NCI-H187 (cell line): ENCODE data around the gene MGMT.

Experiments used
- DNase-seq, 2 experiments: peaks; one replicate each; lab custom pipeline; 2025; lab: John Stamatoyannopoulos, UW

The MGMT gene

GRCh38 chr10:129589546-129589945, 122.5 kb downstream of the MGMT start:
- DNase-seq = no peak

DNA sequence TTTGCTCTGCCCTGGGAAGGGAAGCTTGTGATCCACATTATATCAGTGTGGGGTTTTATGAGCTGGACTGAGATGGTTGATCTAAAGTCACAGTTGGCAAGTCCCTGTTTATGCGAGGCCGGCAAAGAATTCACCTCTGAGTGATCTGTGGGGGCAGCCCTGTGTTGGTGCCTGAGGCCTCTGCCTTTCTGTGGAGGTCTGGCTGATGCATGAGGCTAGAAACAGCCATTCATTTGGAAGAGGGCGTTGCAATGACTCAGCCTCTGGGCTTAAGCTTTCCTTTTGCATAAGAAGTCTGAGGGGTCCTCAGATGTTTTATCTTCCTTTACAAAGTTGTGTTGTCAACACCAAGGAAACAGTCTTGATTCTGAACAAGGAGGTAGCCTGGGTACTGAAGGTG, 126.9 kb downstream of the MGMT start:
- no peak for DNase-seq

GRCh38 chr10:129594811-129595210, 127.8 kb downstream of the MGMT start:
- DNase-seq = no peak

- no peak for DNase-seq
Measured at GRCh38 chr10:129598413-129598812, 131.4 kb downstream of the MGMT start.

GRCh38 chr10:129599160-129599559, 132.1 kb downstream of the MGMT start:
- no peak for DNase-seq

GRCh38 chr10:129601737-129602136, 134.7 kb downstream of the MGMT start:
- no peak for DNase-seq

DNA sequence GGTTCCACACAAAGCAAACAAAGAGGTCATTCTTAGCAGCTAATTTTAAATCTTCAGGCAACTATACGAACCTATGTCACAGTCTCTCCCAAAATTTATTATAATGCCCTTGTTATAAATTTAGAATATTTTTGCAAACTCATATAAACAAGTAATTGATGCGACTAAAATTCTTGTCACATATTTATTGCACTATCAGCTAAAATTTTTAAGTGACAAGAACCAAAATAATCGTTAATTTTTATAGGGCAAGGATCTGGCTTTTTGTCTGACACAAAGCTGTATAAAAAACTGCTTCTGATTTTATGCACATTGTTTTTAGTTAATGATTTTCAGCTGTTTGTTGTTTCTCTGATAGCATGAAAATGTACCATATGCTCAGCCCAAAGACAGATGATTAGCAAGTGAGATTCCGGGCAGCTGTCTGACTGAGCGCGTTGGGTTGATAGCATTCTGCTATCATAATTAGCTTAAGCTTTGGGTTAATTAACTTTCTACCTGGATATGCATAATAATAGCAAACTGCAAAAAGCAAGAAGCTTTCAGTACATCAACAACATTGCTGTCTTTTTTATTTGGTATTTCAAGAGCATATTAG, 136.0 kb downstream of the MGMT start:
- no peak for DNase-seq

DNA sequence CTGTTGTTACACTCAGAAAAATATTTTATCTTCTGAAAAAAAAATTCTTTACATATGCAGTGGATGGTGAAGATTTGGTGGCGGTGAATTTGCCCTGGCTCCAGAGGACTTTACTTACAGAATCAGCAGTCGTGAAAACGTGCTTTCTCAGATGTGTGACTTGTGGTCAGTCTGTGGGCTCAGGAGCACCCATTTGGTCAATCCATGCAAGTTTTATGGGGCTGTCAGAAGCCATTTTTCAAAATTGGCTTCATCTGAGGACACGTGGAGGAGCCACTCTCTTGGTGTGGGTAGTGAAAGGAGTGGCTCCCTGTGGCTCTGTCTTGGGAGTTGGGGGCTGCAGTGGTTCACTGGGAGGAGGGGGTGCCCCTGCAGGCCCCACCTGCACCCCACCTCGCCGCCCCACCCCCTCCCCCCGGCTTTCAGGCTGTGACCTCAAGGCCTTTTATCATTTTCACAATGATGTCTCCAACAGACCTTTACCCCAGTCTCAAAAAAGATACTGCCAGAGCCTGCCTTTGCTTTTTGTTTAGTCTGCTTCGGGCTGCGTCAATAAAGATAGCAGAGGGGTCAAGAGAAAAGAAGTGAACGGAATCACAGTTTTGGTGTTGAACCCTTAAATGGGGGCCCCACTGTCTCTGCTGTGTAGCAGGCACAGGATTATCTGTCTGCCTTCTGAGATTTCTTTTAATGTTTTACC, 137.4 kb downstream of the MGMT start:
- no peak for DNase-seq

DNA sequence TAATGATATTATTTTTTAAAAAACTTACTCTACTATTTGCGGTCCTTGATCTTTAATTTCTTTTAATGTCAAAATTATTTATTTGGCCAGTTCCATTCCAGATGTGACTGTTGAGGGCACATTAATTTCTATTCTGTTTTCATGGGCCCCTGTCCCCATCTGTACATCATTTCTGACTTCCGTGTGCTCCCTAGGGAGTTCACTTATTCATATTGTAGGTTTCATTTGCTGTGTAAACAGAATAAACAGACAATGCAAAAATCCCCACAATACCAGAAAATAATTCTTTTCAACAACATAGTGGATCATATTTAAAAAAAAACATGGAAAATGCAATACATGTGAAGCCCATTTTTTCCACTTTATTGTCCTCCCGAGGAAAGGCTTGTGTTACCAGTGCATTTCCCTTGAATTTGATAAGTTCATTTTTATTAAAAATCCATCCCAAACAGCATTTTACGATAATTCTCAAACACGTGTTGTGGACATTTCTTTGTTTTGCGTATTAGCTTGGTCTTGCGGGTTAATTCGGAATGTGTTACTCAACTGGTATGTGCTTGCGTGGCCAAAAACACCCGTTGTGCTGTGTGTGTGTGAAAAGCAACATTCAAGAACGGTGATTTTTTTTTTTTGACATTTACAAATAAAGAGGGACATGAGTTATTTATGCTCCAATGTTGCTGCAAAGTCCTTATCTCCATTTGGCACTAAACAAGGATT, 138.4 kb downstream of the MGMT start:
- no peak for DNase-seq

DNA sequence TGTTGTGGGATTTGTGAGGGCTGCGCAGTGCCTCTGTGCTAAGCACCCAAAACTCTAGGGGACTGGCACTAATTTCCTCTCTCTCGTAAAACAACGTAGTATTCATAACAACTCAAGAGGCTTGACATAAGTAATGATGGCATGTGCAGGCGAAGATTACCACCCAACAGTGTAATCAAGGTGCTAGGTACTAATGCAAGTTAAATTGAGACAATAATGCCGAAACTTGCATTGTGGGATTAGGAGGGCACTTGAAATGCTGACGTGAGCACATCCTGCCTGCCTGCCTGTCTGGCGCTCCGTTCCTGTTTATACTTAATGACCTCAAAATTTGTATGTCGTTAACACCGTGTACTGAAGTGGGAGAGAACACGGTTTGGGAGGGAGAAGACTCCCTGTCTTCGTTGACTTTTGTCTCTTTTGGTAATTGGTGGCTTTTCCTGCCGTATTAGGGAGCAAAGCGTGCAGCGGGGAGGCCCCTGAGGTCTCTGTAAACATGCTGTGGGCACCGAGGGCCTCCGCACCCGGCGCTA, 139.0 kb downstream of the MGMT start:
- DNase-seq = no peak

GRCh38 chr10:129607607-129608109, 140.6 kb downstream of the MGMT start:
- DNase-seq = no peak

DNA sequence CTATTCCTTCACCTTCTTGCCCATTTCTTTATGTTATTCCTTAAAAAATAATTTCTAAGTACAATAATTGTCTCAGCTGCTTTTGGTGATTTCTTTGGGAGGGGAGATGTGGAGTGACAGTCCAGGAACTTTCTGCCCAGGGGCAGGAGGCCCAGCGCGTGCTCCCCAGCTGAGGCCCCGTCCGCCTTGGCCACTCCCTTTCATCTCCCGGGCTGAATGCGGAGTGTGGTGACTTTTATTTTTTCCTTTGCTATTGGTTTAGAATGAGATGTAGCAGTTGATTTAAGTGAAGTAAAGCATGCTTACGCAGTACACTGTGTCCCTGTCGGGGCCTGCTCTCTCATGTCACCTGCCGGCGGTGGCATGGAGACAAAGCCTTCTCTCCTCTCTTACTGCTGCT, 141.6 kb downstream of the MGMT start:
- DNase-seq = no peak

- no peak for DNase-seq
Measured at GRCh38 chr10:129609551-129609950, 142.5 kb downstream of the MGMT start.

DNA sequence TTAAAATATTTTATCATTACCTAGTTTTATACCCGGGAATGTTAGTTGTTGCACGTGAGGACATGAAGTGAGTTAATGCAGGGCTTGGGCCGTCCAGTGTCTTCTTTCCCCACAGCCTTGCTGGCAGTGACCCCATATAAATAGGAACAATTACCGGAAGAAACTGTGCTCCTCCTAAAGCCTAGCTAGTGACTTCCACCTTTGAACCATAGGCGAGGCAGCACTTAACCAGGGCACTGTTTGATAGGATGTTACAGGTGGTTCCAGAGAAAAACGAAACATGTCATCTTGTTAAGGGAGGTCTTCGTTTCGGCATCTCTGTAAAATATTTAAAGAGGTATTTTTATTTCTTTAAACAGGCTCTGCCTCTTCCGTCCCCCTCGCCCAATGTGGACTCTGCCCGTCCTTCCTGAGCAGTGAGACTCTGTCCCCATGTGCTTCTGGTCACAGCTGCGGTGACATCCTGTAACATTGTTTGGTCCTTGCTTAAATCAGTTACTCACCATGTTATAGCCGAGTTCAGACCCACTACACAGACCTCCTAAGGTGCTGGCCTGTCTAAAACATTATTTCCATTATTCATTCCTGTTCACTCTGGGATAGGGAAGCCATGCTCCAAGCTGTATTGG, 145.6 kb downstream of the MGMT start:
- no peak for DNase-seq

DNA sequence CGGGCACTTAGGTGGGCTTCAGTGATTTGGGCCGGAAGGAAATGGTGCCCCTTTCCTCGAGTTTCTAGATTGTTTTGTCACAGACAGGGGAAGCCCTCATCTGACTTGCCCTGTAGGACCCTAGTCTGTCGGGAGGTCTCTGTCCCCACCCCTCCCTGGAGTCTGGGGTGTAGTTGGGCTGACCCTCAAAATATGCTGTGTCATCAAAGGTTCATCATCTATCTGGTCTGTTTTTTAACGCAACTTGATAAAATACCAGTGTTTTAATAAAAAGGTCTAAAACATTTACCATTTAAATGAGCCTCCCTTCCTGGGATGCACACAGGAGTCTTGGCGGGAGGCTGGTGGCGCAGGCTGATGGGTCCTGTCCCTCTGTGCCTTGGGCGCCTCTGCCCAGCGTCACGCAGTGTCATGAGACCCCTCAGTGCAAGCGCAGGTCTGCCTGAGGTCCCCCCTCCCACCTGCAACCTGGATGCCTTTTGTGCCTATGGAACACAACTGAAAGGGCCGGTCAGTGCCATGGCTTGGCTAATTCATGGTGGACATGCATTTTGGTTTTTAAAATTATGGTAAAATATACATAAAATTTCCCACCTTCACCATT, 146.4 kb downstream of the MGMT start:
- no peak for DNase-seq

DNA sequence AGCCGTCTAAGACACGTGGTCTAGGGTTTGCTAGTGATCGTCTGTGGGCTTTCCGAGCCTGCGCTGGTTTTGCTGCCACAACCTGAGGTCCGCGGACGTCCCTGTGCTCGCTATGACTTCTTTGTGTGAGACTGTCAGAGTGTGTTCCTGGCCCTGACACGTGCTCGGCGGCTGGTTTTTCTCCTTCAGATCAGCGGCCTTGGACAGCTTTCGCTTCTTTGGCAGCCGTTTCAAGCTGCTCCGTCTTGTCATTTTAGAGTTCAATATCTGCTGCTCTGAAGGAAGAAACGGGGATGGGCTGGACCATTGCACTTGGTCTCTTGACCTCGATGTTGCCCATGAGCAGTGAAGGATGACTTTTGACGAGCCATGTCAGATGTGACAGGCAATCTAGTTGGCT, 147.3 kb downstream of the MGMT start:
- DNase-seq = no peak

GRCh38 chr10:129615381-129615780, 148.3 kb downstream of the MGMT start:
- no peak for DNase-seq

- no peak for DNase-seq
Measured at GRCh38 chr10:129615921-129616525, 149.0 kb downstream of the MGMT start.

DNA sequence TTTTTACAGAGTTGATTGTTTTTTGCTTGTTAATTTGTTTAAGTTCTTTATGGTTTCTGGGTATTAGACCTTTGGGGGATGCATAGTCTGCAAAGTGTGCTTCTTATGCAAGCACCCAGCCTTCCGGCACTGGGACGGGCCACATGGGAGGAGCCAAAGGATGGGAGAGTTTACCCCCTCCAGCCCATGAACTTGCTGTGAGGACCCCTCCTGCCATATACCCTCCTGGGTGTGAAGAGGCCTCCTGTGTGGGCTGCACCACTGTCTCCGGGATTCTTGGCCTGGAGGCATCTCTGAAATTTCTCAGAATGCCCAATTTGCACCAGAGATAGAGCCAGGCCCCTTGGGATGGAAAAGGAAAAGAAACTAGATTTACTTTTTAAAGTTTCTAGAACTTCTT, 150.7 kb downstream of the MGMT start:
- no peak for DNase-seq

- DNase-seq = no peak
Measured at GRCh38 chr10:129621062-129621461, 154.0 kb downstream of the MGMT start.

DNA sequence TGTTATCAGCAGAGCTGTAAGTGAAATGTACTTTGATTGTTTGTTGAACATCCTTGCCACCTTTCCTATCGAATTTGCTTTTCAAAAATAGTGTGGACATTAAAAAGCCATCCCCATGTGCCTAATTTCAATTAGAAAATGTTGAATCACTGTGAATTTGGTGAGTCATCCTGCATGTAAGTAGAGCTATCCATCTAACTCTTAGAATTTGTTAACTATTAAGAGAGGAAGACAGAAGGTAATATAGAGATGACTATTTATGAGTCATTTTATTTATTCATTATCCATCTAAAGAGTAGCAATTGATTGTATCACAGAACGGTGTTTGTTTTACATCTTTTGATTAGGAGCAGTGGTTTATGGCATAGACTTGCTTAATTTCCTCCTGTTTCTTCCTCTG, 154.7 kb downstream of the MGMT start:
- no peak for DNase-seq

DNA sequence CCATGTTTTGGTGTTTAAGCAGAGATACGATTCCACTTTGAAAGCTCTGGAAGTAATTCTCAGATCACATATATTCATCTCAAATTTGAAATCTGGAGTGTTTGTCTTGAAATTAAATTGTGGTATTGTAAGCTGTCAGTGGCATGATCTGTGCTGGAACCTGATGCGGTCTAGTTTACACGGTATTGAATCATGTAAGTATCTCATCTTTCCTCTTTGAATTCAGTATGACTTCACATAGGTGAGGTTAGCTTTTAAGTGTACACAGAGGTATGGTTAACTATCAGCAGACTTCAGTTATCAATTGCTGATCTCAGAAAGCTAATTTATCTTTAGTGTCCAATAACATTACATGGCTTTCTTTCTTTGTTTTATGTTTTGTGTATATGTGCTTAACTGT, 155.2 kb downstream of the MGMT start:
- DNase-seq = no peak
